ENCODE data around the gene KCNG2.

KCNG2 gene

GRCh38 chr18:79903071-79903635 is 105.4 kb downstream of the KCNG2 start:
- no peak overlapping the region for H3K27ac ChIP-seq
- TF ChIP-seq ZFX (IDR thresholded peaks at IDR 0.05), result no peak
- TF ChIP-seq CTCF (conservative IDR thresholded peaks at IDR 0.05), result no peak

- no peak for TF ChIP-seq ZFX (IDR thresholded peaks at IDR 0.05)
- no peak overlapping the region for H3K27ac ChIP-seq
Observed at GRCh38 chr18:79903787-79904356, 106.1 kb downstream of the KCNG2 start.

GRCh38 chr18:79904357-79905147 is 106.8 kb downstream of the KCNG2 start:
- TF ChIP-seq ZFX (IDR thresholded peaks at IDR 0.05) (no peak), CTCF (conservative IDR thresholded peaks at IDR 0.05) (no peak)

GRCh38 chr18:79905389-79905911 is 107.7 kb downstream of the KCNG2 start:
- H3K27ac ChIP-seq, result no peak overlapping the region
- TF ChIP-seq ZFX (IDR thresholded peaks at IDR 0.05) (no peak), CTCF (conservative IDR thresholded peaks at IDR 0.05) (no peak)

More at GRCh38 chr18:79904357-79905147, 106.8 kb downstream of the KCNG2 start:
- no peak overlapping the region for H3K27ac ChIP-seq

GRCh38 chr18:79905993-79906392 is 108.3 kb downstream of the KCNG2 start:
- H3K27ac ChIP-seq, result no peak overlapping the region
- TF ChIP-seq CTCF (conservative IDR thresholded peaks at IDR 0.05) (no peak), ZFX (IDR thresholded peaks at IDR 0.05) (no peak)

- TF ChIP-seq ZFX (IDR thresholded peaks at IDR 0.05) (no peak), CTCF (conservative IDR thresholded peaks at IDR 0.05) (no peak)
- no peak overlapping the region for H3K27ac ChIP-seq
Observed at GRCh38 chr18:79906706-79907105, 109.0 kb downstream of the KCNG2 start.

GRCh38 chr18:79910563-79911343 is 113.0 kb downstream of the KCNG2 start:
- H3K27ac ChIP-seq, result no peak overlapping the region
- TF ChIP-seq ZFX (IDR thresholded peaks at IDR 0.05) (no peak), CTCF (conservative IDR thresholded peaks at IDR 0.05) (no peak)
